ENCODE measurements around the gene UGT2A3.
"Not testable (repeated sequence)": the region's sequence is repeated elsewhere in the genome, so short reads cannot be mapped to it uniquely, and the experiment has no call there.

UGT2A3 gene

DNA sequence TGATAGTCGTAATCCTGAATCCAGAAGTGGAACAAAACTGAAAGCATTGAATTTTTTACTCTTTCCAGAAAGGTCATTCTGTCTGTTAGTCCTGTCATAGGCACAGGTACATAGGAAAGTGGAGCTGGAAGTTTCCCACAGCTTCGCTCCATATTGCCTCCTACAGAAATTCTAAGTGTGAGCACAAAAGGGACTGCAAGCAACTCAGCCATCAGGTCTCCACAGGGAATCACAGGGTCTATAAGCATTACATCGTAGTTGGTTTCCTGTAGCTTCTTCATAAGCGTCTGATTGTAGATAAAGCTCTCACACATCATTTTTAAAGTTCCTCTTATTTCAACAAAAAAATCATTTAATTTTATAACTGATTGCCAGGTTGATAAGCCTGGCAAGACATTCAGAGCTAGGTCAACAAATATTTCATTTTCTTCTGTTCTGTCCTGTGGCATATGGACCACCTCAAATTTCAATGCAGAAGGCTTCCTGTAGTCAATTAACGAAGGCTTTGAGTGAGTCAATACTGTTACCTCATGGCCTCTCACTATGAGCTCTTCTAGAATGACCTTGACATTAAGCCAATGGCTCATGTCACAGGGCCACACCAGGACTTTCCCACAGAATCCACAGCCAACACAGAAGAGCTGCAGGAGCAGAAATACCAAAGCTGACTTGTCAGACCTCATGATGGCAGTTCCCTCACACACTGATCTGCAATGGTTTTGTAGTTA lies at the start of gene UGT2A3:
TSS of gene UGT2A3 (minus strand) at position 727 of the 728 bp plus-strand sequence. CDS start at position 683, 44 bp downstream.
- DNase-seq: no peak

DNA sequence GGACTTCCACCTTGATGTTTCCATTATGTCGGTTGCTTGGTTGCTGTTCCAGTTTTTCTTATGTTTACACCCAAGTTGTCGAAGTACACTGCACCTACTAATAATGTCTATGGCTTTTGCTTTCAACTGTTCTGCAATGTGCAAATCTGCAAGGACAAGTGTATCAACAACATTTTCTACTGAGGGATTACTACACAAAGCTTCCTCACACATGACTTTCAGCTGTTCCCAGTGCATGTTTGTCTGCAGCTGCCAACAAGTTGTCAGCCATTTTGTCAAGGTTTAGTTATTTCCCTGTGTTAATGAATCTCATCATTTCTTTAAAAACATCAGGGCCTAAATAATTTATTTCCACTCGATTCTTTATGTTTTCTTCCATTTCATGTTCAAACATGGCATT lies 45.4 kb upstream of the UGT2A3 start:
- DNase-seq: no peak

DNA sequence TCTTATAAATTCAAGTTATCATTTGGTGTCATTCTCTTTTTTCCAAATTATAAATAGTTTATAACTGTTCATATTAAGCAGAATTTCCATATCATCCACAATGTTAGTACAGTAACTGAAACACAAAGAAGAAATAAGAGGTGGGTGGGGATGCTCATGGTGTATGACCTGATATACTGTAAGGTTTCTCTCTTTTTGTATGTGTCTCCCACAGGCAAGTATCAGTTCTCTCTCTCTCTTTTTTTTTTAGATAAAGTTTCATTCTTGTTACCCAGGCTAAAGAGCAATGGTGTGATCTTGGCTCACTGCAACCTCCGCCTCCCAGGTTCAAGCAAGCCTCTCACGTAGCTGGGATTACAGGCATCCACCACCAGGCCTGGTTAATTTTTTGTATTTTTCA lies 43.7 kb upstream of the UGT2A3 start:
- no peak for DNase-seq

DNA sequence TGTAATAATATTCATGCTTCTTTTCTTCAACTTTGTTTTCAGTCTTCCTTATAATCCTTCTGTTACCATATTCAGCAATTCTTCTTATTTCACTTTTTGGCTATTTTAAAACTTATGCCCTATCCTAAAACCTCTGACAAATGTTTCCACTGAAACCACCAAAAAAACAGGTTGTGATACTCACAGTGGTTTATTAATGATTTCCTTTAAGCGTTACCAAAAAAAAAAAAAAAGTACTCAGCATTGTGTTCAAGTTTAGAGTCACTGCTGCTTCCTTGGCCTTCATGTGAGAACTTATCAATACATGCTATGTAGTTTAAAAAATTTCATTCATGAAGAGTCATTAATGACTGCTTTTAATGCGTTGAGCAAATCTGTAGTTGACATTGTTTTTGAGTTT lies 35.4 kb upstream of the UGT2A3 start:
- no peak for DNase-seq

DNA sequence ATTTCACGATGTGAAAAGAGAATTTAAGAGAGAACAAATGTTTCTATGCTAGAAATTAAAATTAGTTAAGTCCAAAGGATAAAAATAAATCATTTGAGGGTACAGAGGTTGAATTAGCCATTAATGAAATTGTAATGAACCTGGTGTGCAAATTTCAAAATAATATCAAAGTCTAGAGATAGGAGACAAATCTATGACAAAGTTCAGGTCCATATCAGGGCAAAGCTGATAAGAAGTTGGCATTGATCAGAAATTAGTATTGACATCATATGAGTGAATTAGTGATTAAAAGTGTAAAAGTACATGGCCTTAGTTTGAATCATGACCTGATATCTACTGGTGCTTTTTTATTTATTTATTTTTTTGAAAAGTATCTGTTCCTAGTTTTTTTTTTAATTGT lies 33.8 kb upstream of the UGT2A3 start:
- DNase-seq: no peak

DNA sequence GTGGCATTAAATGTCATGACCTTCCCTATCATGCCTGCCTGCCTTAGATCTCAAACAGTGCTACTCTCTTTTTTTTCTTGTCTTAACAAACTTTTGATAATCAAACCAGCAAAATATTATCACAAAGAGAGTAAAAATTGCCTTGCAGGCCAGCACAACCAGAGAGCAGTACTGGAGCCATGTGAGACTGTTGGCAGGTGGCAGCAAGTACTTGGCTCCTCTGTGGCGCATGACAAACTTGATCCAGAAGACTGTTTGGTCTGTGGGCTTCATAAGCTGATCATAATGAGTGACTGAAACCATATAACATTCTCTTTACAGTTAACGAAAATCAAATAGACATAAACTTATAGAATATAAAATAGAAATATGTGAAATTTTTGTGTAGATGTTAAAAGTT lies 33.3 kb upstream of the UGT2A3 start:
- DNase-seq: no peak

DNA sequence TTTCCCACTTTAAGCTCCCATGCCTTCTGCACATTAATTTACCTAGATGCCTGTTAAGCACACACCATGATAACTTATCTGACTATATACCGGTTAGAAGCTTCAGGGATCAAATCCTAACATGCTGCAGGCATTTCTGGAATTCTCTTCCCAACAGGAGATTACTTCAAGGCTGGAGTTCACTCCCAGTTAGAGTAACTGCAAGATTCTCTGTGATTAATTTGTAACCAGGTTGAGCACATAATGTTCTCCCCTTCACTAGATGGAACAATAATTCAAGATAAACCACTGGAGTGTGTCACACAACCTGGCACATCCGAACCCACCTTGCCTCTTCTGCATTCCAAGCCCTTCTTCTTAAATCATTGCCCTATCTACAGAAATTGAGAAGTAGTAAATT lies 11.8 kb upstream of the UGT2A3 start:
- DNase-seq: no peak

DNA sequence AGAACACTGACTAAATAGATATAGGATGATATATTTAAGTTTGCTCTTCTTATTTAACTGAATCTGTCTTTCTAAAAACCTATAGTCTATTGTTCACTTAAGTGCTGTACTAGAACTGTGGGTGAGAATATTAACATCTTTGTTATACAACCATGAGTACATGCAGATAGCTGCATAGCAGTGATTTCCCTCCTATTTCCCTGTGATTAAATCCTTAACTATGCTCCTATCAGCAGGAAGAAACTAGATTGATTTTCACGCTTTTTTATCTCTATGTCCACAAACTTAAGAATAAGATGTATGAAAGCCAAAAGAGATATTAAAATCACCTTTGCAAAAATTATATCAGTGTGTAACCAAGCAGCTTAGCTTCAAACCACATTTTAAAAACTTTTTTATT lies 11.3 kb upstream of the UGT2A3 start:
- no peak for DNase-seq

DNA sequence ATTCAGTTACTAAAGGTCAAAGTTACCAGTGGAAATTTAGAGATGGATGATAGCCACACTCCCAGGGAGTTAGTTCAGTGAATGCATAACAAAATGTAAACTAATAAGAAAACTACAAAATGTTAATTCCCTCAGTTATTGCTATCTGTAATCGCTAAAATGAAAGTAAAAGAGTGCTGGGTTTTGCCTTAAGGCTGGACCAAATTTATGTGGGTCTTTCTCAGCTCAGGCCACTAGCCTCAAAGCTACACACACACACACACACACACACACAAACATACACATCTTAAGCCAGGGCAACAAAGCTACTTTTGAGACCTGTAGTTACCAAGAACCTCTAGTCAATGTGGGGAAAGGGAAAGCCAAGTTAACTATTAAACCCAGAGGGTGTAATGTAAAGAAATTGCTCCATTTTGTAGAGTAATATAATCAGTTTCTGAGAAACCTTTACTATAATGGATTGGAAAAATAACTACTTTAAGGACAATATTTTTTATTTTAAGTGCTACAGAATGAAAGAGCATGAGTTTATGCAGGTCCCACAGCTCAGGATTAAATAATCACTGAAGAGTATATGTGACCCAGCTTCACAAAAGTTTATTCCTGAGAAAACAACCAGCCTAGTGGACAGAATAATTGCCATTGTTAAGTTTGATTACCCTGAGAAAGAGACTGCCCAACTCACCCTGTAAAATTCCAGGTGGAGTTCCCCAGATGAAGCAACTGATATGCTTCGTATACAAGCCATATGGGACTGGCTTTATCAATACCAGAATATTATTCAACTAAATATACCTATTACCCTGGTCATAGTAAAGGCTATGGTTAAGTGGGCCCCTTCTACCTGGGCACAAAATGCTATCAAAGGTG lies 8.9 kb upstream of the UGT2A3 start:
- DNase-seq: no peak

DNA sequence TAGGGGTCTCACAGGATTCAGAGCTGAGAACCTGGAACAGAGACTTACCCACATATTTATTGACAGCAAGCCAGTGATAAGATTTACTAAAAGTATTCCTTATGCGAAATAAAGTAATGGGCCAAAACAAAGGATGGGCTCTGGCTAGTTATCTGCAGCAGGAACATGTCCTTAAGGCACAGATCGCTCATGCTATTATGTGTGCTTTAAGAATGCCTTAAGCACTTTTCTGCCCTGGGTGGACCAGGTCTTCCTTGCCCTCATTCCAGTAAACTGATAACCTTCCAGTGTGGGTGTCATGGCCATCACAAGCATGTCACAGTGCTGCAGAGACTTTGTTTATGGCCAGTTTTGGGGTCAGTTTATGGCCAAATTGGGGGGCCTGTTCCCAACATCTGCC lies 7.5 kb upstream of the UGT2A3 start:
- DNase-seq: not testable (repeated sequence)

DNA sequence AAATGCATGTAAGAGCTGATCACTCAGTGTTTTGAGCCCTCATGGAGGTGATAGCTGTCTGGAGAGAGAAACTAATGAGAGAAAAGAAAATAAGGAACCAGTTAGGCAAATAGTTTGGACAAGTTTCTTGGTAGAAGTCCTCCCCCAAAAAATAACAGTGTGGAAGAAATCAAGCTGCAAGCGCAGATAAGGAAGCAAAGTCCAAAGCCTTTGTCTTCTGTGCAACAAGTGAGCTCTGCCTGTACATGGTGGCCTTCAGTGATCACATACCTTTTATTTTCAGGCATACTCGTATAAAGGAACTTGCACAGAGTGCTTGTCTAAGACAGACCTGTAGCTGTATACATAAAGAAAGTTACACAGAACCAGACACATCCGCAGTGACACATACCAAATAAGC lies 2.5 kb upstream of the UGT2A3 start:
- DNase-seq: no peak

DNA sequence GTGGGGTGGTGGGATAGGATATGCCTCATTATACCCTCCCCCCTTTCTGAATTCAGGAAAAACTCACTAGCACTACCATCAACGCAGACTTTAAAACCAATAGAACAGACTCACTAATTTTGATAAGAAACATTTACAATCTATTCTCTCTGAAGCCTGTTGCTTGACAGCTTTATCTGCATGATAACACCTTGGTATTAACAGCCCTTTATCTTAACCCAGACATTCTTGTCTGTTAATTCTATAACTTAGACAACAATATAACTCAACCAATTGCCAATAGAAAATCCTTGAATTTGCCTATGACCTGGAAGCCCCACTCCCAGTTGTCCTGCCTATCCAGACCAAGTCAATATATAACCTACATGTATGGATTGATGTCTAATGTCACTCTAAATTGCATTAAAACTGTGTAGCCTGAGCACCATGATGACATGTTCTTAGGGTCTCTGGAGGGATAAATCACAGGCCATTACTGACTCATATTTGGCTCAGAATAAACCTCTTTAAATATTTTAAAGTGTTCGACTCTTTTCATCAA lies 1.5 kb upstream of the UGT2A3 start:
- no peak for DNase-seq

DNA sequence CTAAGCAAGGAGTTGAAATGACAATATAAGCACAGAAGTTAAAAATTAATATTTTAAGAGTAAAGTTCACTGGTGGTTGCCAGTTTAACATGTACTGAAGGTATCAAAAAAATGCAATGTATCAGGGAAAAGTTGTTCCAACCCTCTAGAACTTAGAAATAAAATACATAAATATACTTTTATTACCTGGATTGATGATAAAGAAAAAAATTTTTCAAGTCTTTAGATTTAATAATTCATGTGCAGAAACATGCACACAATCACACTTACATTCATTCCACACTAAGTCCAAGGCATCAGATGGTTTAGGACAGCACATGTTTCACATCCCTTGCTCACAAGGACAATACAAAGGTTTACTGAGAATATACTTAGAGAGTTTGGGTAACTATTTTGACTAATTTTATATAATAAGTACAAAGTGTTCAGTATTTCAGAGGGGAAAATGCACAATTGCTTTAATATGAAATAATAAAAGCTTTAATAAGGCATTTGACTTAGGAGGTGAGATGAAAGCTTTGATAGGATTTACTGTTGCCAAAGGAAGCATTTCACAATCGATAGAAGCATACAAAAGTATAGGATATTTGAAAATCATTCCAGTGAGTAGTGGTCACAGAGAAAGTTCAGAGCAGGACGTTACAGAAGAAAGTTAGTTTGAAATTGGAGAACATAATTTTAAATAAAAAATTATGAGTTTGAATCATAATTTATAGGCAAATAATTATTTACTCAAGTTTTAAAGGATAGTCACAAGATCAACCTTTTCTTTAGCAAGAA lies 392 bp upstream of the UGT2A3 start:
- DNase-seq: no peak

DNA sequence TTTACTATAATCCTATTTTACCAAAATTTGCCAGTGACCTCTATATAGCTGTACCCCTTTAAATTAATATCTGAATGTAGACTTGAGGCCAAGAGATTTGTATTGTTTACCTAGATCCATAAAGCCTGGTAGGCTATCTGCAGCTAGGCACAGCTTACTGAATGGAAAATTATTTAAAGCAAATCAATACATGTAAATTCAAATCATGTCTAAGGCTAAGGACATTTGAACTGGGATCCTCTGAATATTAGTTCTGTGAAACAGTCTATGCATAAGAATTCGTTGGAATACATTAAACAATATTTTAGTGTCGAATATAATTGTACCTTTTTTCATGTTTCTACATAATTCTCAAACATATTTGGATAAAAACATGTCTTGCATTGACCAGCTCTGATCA lies 1.6 kb downstream of the UGT2A3 start:
- DNase-seq: no peak

DNA sequence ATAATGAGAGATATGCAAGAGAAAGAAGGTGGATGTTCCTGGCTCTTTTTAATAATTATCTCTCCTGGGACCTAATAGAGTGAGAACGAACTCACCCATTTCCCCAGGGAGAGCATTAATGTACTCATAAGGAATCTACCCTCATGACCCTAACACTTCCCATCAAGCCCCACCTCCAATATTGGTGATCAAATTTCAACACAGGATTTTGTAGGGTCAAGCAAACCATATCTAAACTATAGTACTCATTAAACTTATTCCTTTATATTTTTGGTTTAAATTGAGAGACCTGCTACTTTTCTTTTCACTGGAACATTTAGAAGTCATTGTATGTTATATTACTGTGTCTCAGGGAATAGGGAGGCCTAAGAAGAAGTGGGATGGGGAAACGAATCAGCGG lies 2.6 kb downstream of the UGT2A3 start:
- no peak for DNase-seq

DNA sequence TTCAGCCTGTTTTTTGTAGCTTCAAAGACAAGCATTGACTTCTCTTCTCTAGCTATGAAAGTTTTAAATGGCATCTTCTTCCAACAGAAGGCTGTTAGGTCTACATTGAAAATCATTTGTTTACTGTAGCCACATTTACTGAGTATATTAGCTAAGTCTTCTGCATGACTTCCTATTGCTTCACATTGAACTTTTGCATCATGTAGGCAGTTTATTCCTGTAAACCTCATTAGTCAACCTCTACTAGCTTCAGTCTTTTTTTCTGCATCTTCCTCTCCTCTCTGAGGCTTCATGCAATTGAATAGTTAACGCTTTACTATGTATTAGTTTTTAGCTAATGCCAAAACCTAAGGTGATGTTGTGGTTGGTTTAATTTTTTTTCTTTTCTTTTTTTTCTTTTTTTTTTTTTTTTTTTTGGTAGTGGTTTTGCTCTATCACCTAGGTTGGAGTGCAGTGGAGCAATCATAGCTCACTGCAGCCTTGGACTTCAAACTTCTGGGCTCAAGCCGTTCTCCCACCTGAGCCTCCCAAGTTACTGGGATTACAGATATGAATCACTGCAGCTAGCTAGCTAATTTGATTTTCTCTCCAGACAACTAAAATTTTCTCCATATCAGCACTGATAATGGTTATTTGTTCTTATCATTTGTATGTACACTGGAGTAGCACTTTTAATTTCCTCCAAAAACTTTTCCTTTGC lies 3.4 kb downstream of the UGT2A3 start:
- no peak for DNase-seq

DNA sequence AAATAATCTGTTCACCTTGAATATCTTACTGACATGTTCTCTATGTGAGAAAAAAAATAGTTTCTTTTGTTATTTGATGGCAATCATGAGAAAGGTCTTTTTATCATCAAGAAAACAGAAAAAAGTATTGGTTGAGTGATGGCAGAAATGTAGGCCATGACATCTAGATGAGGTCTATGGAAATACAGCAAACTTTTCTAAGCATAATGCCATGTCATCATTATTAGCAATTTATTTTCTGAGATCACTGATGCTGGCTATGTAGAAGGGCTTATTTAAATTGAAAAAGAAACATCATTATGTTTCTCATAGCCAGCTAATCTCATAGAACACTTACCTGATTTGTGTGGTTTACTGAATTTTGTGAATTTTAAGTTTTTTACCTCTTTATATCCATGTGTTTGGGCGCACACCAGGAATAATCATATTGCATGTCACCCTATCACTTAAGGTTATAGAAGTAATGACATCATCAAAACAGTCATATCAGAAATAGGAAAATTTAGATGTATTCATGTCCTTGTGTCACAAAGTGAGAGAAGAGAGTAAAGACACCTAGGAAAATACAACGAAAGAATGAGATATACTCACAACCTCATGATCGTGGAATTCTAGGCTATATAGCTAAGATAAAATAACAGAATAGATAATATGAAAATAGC lies 22.4 kb downstream of the UGT2A3 start:
- DNase-seq: no peak

DNA sequence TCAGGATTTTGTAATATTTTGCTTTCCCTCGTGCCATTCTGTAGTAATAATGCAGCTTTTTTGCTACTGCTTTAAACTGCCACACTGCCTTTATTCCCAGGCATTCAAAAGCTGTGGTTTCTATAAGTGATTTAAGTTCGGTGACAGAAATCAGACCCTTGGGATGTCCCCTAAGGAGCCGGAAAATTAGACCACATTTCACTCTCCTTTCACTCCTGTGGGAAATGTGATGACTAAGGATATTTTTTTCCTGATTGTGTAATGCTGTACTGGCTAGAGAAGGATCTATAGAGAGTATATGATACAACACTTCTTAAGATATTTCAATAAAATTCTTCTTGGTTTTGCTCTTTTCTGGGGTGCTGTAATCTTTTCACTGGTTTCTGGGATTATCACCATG lies 24.4 kb downstream of the UGT2A3 start:
- DNase-seq: no peak

DNA sequence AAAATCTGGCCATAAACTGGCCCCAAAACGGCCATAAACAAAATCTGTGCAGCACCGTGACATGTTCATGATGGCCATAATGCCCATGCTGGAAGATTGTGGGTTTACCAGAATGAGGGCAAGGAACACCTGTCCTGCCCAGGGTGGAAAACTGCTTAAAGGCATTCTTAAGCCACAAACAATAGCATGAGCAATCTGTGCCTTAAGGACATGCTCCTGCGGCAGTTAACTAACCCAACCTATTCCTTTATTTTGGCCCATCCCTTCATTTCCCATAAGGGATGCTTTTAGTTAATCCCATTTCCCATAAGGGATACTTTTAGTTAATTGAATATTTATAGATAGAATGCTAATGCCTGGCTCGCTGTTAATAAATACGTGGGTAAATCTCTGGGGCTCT lies 29.4 kb downstream of the UGT2A3 start:
- DNase-seq: not testable (repeated sequence)

DNA sequence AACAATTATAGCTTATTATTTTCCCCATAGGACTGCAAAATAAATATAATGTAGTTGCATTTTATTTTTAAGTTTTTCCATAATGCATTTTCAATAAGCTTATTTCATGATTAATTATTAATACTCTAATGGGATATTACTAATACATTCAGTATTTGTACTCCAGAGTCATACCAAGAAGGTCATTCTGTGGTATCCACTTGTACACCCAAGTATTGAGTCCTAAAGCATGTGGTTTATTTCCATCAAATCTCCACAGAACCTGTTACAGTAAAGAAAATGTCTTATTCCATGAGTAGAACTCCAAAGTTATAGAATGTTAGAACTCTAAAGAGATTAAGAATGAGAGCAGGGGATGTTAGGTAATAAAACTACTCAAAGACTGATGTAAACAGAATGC lies 30.6 kb downstream of the UGT2A3 start:
- no peak for DNase-seq

DNA sequence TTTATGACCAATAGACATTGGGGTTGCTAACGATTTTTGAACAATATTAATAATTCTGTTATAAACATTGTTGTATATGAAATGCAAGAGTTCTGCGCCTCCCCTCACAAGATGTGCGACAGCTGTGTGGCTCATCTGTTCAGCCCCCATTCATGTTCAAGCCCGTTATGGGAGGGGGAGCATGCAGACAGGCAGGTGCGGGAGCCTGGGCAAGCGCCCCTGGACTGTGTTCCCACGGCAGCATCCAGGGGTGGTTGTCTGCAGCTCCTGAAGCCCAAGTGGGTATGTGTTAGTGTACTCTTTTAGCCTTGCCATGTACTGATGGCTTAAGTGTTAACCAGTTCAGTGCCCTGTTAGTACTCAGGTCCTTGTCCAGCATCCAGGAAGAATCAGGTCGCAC lies 34.6 kb downstream of the UGT2A3 start:
- DNase-seq: no peak

DNA sequence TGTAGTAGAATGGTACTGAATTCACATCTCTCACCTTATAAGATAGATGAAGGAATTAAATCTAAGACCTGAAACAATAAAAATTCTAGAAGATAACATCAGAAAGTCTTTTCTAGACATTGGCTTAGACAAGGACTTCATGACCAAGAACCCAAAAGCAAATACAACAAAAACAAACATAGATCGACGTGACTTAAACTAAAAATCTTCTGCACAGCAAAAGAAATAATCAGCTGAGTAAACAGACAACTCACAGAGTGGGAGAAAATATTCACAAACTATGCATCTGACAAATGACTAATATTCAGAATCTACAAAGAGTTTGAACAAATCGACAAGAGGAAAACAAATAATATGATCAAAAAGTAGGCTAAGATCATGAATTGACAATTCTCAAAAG lies 38.8 kb downstream of the UGT2A3 start:
- DNase-seq: no peak

Measured in SHP77 treated with DMSO at 0.1 percent for 48 hours (cell line).